Left colon (tissue), 2 donors: ENCODE results near the gene PARD6G. TPM values are rescaled to one million over a fixed set of nuclear protein-coding genes. Genes with fewer than 3 reads are reported as not detected.
"Not testable (repeated sequence)": the region's sequence is repeated elsewhere in the genome, so short reads cannot be mapped to it uniquely, and the experiment has no call there.

Experiments used
- ATAC-seq: fragments of 200-7000 bp; cut with Tn5 transposase; one replicate; pipeline ENCODE4 v1.9.1; 2020; ENCODE audit warnings: mild to moderate bottlenecking, moderate library complexity
- DNase-seq, 2 donors: peaks; one replicate each; pipeline ENCODE4 v3.0.0-alpha.2; 2020
- intact Hi-C, 2 donors: fragments of 100-400 bp; cut with DNase I in 1 of 2; cut with micrococcal nuclease in 1 of 2; formaldehyde crosslinking; loops; one replicate each; pipeline versions ENCODE4 v1.11.2 to v1.14.0; 2022; cut with DNase I, micrococcal nuclease
- total RNA-seq, 2 donors: library from RNA; stranded (reverse); fragmentation: NEBNext Ultra II Directional; extraction: Animal tissue kit (Norgen Biotek cat#: 25700); gene quantifications; one replicate each; pipeline ENCODE4 v1.2.1, GENCODE V29; 2021
- donor health status: DM: no; HTN: no; CAD: no.
- donor health status: DM: yes; HTN: yes; CAD: no.

The PARD6G gene
- total RNA-seq, 2 donors from 2014 or later: 2.5 to 2.7 TPM

DNA sequence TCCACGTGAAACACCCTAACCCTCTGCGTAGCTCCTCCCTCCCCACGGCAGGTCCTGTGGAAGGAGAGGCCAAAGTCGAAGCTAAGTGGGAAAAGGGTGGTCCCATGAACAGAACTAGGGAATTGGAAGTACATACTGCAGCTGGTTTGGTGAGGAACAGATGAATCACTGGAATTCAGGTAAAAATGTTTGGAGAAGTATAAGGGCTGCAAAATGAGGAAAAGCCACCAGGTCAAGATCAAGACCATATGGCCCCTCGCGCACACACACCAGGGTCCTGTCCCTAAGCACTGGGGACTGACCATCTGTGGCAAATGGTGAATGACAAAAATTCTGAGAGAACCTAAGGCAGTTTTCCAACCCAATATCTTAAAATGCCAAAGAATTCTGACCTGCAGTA is 3.1 kb downstream of the PARD6G start:
- intact Hi-C loops: no loop called here
- DNase-seq (no peak), ATAC-seq (no peak)

DNA sequence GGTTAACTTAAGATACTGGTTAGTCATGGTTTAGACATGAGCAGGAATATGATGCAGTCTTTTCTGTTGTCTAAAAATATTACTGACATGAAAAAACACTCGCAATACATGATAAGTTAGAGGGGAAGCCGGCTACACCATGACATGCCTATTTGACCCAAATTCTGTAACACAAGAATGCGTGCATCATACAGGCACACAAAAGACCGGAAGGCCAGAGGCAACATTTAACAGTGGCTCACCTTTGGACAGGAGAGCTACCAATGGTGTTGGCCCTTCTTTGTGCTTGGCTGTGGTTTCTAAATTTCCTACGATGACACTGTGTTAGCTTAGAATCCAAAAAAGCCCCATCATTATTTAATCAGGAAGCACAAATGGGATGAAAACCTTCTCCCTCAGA is 4.1 kb downstream of the PARD6G start:
- ATAC-seq (no peak), DNase-seq (no peak)
- intact Hi-C loops: no loop called here

DNA sequence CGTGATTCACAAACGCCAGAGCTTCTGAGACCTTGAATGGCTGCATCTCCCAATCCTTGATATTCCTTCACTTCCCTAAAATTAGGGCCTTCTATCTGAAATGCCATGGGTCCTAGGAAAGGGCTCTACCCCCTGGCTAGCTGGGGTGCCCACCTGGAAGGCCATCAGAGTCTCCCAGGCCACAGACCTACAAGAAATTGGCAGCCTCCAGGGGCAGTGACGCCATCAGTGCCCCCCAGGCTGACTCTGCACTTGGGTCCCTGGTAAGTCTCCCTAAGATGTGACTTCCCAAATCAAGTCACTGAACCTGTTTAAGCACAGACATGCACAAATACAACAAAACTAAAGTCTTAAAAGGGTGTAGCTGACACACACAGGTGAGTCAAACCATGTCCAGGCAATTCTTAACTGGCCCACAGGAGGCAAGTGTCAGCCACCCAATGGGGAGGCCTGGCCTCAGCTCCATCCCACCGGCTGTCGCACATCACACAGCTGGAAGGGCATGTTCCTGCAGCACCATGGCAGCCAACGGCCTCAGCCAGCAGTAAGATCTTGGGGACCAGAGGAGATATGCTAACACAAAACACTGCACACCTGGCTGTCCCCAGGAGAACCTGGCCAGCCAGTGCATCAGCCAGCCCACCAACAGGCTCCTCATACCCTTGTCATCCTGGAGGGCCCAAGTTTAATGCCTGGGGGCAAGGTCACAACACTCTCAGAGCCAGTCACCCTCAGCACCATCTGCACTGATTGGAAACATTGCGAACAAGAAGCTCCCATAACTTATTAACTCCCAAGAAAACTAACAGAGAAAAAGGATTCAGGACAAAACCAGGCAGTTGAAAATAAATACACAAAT is 5.2 kb downstream of the PARD6G start:
- intact Hi-C loops: no loop called here
- ATAC-seq: no peak
- DNase-seq: no peak

DNA sequence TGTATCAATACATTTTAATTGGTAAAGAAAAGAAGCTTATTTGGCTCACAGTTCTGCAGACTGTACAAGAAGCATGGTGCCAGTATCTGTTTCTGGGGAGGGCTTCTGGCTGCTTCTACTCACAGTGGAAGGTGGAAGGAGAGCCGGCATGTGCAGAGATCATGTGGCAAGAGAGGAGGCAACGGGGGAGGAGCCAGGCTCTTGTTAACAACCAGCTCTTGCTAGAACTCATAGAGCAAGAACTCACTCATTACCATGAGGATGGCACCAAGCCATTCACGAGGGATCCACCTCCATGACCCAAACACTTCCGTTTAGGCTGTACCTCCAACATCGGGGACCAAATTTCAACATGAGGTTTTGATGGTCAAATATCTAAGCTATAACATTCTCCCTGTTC is 7.5 kb downstream of the PARD6G start:
- ATAC-seq: no peak
- DNase-seq: no peak
- intact Hi-C loops: no loop called here

DNA sequence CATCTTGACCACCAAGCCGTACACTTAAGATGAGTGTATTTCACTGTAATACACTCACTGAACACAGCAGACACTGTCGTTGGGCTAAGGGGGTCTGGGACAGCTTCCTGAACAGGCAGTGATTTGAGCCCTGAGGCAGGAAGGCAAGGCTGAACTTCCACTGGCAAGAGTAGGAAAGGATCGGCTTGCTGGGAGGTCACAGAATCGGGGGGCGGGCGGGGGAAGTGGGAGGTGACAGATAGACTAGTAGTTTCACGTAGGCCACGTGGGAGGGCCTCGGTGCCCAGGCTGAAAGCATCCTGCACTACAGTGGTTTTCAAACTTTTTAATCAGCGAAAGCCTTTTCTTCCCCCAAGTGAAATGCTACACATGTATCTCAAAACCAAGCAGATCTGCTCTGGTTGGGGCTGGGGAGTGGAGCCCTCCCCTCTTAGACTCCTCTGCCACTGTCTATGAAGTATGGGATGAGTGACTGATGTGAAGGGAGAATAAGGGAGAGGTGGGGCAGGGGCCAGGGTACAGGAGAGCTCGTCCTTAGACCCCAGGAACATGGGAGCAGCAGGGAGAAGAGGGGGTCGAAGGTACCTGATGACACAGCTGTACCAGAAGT is 8.6 kb downstream of the PARD6G start:
- intact Hi-C loops: no loop called here
- DNase-seq (no peak), ATAC-seq (no peak)

DNA sequence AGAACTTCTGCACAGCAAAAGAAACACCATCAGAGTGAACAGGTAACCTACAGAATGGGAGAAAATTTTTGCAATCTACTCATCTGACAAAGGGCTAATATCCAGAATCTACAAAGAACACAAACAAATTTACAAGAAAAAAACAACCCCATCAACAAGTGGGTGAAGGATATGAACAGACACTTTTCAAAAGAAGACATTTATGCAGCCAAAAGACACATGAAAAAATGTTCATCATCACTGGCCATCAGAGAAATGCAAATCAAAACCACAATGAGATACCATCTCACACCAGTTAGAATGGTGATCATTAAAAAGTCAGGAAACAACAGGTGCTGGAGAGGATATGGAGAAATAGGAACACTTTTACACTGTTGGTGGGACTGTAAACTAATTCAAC is 9.8 kb downstream of the PARD6G start:
- DNase-seq, intact Hi-C loops, ATAC-seq: not testable (repeated sequence)

DNA sequence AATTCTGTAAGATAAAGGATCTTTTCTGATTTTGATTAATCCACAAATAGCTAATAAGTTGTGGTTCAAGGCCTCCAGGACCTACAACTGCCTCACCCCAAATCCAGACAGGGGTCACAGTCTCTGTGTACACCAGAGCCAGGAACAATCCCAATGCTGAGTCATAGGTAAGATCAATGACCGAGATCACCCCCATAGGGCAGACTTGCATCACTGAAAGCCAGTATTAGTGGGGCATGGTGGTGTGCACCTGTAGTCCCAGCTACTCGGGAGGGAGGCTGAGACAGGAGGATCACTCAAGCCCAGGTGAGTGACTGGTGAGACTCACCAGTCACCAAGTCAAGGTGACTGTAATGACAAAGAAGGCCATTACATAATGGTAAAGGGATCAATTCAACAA is 12.9 kb downstream of the PARD6G start:
- no peak for DNase-seq
- no peak for ATAC-seq
- intact Hi-C loops: no loop called here

DNA sequence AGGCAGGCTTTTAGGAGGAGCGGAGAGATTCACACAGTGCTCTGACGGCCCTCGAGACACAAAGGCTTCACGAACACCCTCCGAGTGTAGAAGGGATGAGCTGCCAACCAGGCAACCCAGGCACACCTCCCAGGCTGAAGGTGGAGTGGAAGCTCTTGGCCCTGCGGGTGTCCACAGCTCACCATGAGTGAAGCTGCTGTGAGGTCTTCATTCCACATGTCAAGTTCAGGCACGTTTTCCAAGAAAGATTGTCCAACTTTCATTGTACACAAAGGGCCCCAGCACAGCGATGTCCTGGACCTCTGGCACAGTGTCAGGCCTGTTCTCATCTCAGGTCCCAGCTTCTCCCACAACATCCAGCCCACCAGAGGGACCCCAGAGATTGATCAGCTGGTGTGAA is 13.4 kb downstream of the PARD6G start:
- intact Hi-C loops: no loop called here
- ATAC-seq (no peak), DNase-seq (no peak)

DNA sequence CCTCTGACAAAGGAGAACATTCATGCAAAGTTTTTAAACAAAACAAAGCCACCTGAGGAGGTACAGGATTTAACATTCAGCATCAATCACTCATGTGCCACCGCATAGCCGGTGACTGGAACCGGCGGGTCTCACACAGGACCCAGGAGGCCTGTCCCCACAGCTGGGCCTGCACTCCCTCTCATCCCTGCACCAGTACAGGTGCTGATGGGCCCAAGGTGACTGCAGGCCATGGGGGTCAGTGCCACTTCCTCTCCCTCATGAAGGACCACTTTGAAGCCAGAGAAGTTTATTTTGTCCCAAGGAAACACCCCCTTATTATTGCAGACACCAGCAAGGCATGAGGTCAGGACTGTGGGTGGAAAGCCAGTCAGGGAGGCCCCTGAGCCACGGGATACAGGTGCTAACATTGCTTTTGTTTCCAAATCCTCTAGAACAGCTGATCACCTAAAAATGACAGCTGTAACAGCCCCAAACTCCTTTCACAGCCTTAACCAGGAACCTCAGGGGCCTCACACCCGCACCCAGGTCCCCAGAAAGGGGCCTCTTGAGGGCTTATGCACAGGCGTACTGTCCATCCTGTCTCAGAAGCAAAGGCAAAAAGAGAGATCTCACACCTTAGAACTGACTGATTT is 14.0 kb downstream of the PARD6G start:
- no peak for ATAC-seq
- DNase-seq: no peak
- intact Hi-C loops: no loop called here

DNA sequence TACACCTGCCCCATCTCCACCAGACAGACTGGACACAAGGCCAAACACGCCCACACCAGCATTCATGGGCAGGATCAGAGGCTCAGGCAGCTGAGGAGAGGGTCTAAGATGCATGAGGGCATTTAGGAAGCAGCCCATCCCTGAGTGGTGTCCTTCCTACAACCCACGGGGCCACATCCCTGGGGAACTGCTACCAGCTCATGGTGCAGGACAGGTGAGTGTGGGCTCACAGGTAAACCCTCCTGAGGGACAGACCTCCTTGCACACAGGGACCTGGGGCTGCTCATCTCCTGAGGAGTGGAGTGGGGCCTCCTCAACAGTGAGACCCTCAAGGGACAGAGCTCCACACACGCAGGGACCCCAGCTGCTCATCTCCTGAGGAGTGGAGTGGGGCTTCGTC is 14.6 kb downstream of the PARD6G start:
- no peak for DNase-seq
- intact Hi-C loops: no loop called here
- ATAC-seq: no peak

DNA sequence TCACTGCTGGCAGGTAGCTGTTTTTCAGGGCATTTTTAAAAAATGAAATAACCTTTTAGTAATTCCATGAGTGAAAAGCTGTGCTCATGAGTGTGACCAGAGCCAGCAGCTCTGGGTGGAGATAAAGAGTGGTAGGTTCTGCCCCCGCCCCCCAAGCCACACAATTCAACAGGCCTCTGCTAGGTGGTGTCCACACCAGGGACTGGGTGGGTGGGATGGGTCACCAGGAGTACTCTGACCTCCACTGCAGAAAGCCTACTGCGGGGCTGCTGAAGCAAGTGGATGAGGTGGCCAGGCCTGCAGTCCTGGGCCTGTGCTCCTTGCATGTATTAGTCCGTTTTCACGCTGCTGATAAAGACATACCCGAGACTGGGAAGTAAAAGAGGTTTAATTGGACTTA is 15.3 kb downstream of the PARD6G start:
- ATAC-seq (no peak), DNase-seq (no peak)
- intact Hi-C loops: no loop called here

DNA sequence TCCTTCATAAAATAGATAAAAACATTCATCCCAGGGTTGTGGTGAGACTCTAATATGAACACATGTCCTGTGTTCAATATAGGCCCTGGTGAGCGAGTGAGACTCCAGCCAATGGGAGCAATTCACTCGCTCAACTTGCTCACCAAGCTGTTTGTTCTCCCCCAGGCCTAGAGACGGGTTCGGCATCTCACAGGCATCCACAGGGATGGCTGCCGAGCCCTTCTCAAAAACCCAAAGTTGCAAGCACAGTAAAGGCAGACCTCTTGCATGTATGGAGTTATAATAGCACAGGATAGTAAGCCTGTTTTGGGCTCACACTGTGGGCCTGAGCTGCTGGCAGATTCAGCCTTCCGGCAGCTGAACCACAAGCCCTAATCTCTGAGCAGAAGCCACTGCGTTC is 15.7 kb downstream of the PARD6G start:
- ATAC-seq (no peak), DNase-seq (no peak)

DNA sequence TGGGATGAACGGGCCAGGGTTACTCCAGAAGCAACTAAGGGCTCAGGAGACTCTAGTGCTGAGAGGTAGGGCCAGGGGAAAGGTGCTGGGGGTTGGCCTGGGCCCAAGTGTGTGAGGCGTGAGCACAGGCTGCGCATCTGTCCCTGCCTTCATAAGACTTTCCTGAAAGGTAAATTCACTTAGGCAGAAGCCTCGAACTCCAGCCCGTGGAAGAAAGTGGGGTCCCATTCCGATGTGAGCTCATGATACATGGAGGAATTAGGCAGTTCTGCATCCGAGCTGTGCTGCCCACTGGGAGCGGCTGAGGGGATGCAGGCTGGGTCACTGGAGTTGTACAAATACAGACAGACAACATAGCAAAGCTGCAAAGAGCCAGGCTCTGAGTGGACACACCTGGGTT is 16.2 kb downstream of the PARD6G start:
- ATAC-seq: no peak

More for the DNA sequence above, 15.7 kb downstream of the PARD6G start:
- intact Hi-C loops: no loop called here

DNA sequence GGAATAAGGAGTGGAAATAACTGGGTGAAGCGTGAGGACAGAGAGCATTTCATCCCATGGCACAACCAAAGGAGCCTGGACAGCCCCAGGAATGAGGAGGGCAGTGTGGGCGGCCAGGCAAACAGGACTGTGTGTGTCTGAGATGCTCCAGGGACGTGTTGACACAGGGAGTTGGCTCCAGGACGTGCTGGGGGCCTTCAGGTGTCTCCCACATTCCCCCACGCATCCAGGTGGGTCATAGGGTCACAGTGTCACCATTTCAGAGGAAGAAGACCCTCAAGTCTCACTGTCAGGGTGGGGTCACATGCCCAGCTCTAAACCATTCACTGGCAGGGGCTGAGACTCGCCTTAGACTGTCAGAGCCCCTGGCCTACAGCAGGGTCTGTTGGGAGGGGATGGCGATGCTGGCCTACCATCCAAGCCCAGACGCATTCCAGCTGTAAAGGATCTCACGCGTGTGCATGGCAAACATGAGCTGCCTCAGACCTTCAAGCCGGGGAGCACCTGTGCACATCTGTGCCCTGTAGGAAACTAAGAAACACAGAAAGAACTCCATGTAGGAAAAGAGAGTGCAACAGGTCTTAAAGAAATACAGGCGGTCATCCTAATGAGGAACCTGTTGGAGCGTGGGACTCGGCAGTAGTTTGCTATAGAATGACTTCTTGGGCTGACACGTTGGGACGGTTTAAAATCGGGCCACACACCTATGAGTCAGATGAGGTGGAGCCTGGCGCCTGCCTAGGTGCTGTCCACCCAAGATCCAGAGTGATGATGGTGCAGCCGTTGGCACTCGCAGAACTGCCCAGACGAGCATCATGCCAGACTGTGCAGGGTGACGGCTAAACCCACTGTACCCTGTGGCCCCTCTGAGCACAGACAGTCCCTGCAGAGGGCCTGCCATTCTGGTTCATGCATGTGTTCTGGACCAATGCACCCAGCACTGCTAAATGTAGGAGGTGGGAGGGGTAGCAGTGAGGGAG is 17.3 kb downstream of the PARD6G start:
- DNase-seq: no peak
- intact Hi-C loops: no loop called here
- no peak for ATAC-seq

More for the DNA sequence above, 16.2 kb downstream of the PARD6G start:
- no peak for DNase-seq
- intact Hi-C loops: no loop called here

DNA sequence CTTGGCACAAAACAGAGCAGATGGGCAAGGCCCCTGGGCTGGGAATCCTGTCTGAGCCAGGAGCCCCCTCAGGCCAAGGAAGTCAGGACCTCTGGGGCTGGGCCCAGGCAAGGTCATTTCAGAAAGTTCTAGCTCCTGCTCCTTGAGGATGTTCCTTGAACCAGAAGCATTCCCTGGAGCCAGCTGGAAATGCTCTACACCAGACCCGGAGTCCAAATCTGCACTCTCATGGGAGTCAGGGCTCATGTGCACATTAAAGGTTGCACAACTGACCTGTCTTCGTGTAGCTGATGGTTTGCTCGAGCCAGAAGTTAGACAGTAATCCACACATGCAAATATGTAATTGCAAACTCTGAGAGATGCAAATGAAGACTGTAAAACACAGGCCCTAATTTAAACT is 18.0 kb downstream of the PARD6G start:
- ATAC-seq (no peak), DNase-seq (no peak)
- intact Hi-C loops: no loop called here

DNA sequence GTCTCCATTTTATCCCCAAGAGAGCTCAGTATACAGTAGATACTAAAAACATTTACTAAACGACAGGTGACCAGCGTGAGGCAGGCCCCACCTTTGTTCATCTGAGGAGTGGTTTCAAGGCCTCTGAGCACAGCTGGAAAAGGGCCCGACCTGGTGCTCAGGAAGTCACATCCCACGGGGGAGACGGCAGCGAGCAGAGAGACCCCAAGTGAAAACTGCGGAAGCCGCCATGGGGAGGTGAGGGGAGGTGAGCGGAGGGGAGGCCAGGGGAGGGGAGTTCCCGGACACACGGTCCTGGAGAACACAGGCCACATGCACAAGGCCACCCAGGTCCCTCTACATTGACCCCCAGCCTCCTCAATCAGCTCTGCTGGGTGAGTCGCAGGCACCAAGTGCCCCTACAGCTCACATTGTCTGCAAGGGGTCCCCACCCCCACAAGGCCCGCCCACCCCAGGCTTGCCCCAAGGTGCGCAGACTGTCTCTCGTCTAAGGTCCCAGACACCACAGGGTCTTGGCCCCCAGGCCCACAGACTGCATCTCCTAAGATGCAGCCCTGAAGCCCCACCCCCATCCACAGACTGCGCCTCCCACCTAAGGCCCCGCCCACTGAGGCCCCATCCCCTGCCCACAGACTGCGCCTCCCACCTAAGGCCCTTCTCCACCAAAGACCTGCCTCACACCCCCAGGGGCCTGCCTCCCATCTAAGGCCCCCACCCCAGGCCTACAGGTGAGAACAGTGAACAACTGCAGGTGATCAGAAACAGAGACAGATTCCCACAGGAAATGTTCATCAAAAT is 19.1 kb downstream of the PARD6G start:
- ATAC-seq (no peak), DNase-seq (no peak)
- intact Hi-C loops: no loop called here

DNA sequence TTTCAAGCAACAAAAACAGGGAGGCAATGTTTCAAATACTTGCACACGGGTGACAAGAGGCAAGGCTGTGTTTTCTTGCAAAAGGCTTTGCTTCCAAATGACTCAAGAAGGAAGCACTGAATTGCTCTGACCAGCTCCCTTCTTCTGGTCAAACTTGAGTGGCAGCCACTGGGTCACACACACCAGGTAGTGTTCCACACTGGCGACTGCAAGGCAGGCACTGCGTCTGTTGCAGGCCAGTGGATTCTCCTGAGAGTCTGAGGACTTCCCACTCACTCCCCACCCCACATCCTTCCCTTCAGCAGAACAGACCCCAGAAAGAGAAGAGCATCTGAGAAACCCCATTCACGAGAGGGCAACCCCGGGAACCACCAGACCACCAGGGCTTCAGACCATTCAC is 19.8 kb downstream of the PARD6G start:
- DNase-seq: no peak
- intact Hi-C loops: no loop called here

DNA sequence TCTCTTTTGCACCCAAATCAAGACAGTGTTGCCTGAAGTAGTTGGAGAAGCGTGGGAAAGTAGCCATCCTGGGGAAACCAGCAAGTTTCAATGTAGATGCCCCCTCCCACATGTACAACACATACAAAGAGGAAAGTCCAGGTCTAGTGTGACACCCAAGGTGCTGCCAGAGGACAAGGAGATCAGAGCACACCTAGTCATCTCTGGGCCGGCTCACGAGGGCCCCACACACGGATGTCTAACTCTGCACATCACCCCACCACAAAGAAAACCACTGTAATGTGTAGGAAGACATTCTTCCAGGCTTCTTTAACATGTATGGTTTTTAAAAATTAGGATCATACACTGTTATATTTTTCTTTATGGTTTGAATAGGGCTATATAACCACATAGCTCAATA is 21.6 kb downstream of the PARD6G start:
- ATAC-seq: no peak
- DNase-seq: no peak
- intact Hi-C loops: no loop called here

More for the DNA sequence above, 19.8 kb downstream of the PARD6G start:
- ATAC-seq: no peak
